PC-3 (cell line): ENCODE measurements around the gene SEC63. TPM values are rescaled to one million over a fixed set of nuclear protein-coding genes. Genes with fewer than 3 reads are reported as not detected.

Experiments used
- ATAC-seq: fragments of 200-7000 bp; cut with Tn5 transposase; 2 replicates; pipeline ENCODE4 v1.9.1; 2020; ENCODE audit warnings: mild to moderate bottlenecking, moderate library complexity
- BruUV-seq: library from RNA; stranded (reverse); fragments of 400-500 nt; replicated peaks from 2 replicates; lab custom pipeline; 2021; lab: Mats Ljungman, UMichigan
- CTCF ChIA-PET: fragments of 300-600 bp; sonication (Branson Sonifier 250); formaldehyde crosslinking; loops from one replicate; lab custom pipeline; 2022; ENCODE audit warnings: antibody characterized with exemption; lab: Charles Lee
- POLR2A ChIA-PET: fragments of 300-600 bp; sonication (Branson Sonifier 250); formaldehyde crosslinking; loops from one replicate; lab custom pipeline; 2022; ENCODE audit warnings: antibody characterized with exemption; ENCODE audit not compliant: unreplicated experiment; lab: Charles Lee
- DNase-seq: peaks from one replicate; pipeline ENCODE4 v3.0.0-alpha.2; 2015
- H2AFZ ChIP-seq: fragments of 300-600 bp; sonication (generic); 2 replicates; pipeline ENCODE4 v1.6.0; 2016; ENCODE audit warnings: antibody characterized with exemption, low read length
- H3F3A ChIP-seq: fragments of 300-600 bp; sonication (generic); one replicate; pipeline ENCODE4 v1.6.0; 2017; ENCODE audit warnings: antibody characterized with exemption, low read length, control low read depth, mild to moderate bottlenecking; ENCODE audit not compliant: unreplicated experiment
- H3K27ac ChIP-seq: fragments of 300-600 bp; sonication (generic); 2 replicates; pipeline ENCODE4 v1.5.1; 2016; ENCODE audit warnings: mild to moderate bottlenecking, low read length
- H3K27me3 ChIP-seq: fragments of 300-600 bp; sonication (generic); 2 replicates; pipeline ENCODE4 v1.6.1; 2016; ENCODE audit warnings: low read length, mixed read lengths
- H3K36me3 ChIP-seq: fragments of 300-600 bp; sonication (generic); 2 replicates; pipeline ENCODE4 v1.6.1; 2016; ENCODE audit warnings: low read depth, mixed run types, low read length, mixed read lengths
- H3K4me1 ChIP-seq: fragments of 300-600 bp; sonication (generic); 2 replicates; pipeline ENCODE4 v1.5.1; 2016; ENCODE audit warnings: low read length; ENCODE audit not compliant: insufficient read depth
- H3K4me2 ChIP-seq: fragments of 300-600 bp; sonication (generic); 2 replicates; pipeline ENCODE4 v1.6.0; 2016; ENCODE audit warnings: low read length
- H3K4me3 ChIP-seq: fragments of 300-600 bp; sonication (generic); 2 replicates; pipeline ENCODE4 v1.5.1; 2016; ENCODE audit warnings: mild to moderate bottlenecking, low read length, mixed read lengths
- H3K79me2 ChIP-seq: fragments of 300-600 bp; sonication (generic); 2 replicates; pipeline ENCODE4 v1.6.1; 2017; ENCODE audit warnings: low read length, mixed read lengths
- H3K9ac ChIP-seq: fragments of 300-600 bp; sonication (generic); 2 replicates; pipeline ENCODE4 v1.6.0; 2016; ENCODE audit warnings: mild to moderate bottlenecking, low read length
- H3K9me2 ChIP-seq: fragments of 300-600 bp; sonication (generic); replicated peaks from 2 replicates; pipeline ENCODE4 v1.6.1; 2016; ENCODE audit warnings: mixed run types, low read length, mixed read lengths
- H3K9me3 ChIP-seq: fragments of 300-600 bp; sonication (generic); 2 replicates; pipeline ENCODE4 v1.6.1; 2016; ENCODE audit warnings: low read length, mixed read lengths
- H4K20me1 ChIP-seq: fragments of 300-600 bp; sonication (generic); 2 replicates; pipeline ENCODE4 v1.6.1; 2016; ENCODE audit warnings: low read length, mixed read lengths
- EZH2 ChIP-seq: fragments of 300-600 bp; sonication (generic); IDR thresholded peaks from one replicate; pipeline ENCODE4 v1.6.1; 2017; ENCODE audit warnings: antibody characterized with exemption, mild to moderate bottlenecking, low read length; ENCODE audit not compliant: unreplicated experiment
- EZH2phosphoT487 ChIP-seq: fragments of 300-600 bp; sonication (generic); IDR thresholded peaks from 2 replicates; pipeline ENCODE4 v1.6.1; 2018; ENCODE audit warnings: mild to moderate bottlenecking, antibody characterized with exemption, low read length, borderline replicate concordance
- intact Hi-C: fragments of 100-400 bp; cut with micrococcal nuclease; formaldehyde crosslinking; loops from 2 replicates; pipeline ENCODE4 v1.9.0; 2023
- total RNA-seq: library from RNA; depleted of rRNA; stranded (reverse); fragments of >200 nt; gene quantifications from 2 replicates; pipeline ENCODE4 v1.2.3, GENCODE V29; 2014
- TF ChIP-seq, protein P1 (sequence below): fragments of 300-600 bp; sonication (generic); conservative IDR thresholded peaks from 2 replicates; pipeline ENCODE4 v1.5.1; 2017; ENCODE audit warnings: antibody characterized with exemption, low read depth, mild to moderate bottlenecking, low read length

The SEC63 gene
- total RNA-seq, 1 experiment from 2014 or later: 12.2 TPM

DNA sequence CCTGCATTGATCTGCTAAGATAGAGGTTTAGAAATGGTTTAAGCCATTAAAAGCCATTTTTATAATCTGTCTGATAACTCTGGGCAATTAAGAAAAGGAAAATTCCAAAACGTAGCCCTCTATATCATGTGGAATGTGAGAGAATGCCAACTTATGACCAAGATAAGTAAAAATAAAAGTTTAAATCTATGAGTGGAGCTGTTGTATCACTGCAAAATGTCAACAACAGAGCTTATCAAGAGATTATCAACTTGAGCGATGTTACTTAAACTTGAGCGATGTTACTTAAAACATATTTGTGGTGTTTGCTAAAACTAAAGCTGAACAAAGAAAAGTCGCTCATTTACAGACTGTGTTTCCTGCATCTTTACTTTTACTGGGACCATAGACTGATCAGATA, 87.0 kb downstream of the SEC63 start:
- DNase-seq (no peak), ATAC-seq (no peak)
- H3K9me2 ChIP-seq: no peaks in the 10 kb centered on the region
- no peak overlapping the region for H3K4me3 ChIP-seq
- H3K9ac ChIP-seq: no peak overlapping the region
- CTCF ChIA-PET: no interaction called here
- POLR2A ChIA-PET: no interaction called here
- TF ChIP-seq, protein P1, sequence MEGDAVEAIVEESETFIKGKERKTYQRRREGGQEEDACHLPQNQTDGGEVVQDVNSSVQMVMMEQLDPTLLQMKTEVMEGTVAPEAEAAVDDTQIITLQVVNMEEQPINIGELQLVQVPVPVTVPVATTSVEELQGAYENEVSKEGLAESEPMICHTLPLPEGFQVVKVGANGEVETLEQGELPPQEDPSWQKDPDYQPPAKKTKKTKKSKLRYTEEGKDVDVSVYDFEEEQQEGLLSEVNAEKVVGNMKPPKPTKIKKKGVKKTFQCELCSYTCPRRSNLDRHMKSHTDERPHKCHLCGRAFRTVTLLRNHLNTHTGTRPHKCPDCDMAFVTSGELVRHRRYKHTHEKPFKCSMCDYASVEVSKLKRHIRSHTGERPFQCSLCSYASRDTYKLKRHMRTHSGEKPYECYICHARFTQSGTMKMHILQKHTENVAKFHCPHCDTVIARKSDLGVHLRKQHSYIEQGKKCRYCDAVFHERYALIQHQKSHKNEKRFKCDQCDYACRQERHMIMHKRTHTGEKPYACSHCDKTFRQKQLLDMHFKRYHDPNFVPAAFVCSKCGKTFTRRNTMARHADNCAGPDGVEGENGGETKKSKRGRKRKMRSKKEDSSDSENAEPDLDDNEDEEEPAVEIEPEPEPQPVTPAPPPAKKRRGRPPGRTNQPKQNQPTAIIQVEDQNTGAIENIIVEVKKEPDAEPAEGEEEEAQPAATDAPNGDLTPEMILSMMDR: no peak
- TF ChIP-seq EZH2phosphoT487 (no peak), EZH2 (no peak)
- no peaks in the 10 kb centered on the region for H3K9me3 ChIP-seq
- H3F3A ChIP-seq: no peaks in the 10 kb centered on the region
- peaks cover 7% of the 10 kb centered on the region; the same call in 1 of the 2 replicates for H3K4me1 ChIP-seq
- no peak overlapping the region for H3K27ac ChIP-seq
- no peak overlapping the region for H2AFZ ChIP-seq
- H3K27me3 ChIP-seq: no peaks in the 10 kb centered on the region
- intact Hi-C loops: no loop called here
- H3K36me3 ChIP-seq: peaks cover 9% of the 10 kb centered on the region; the same call in 1 of the 2 replicates
- H4K20me1 ChIP-seq: no peaks in the 10 kb centered on the region
- no peak overlapping the region for H3K4me2 ChIP-seq
- H3K79me2 ChIP-seq: no peaks in the 10 kb centered on the region
- TSS peak; percentile 85 for BruUV-seq

GRCh38 chr6:107870381-107870780, 87.6 kb downstream of the SEC63 start:
- Histone ChIP-seq H3K4me2 (no peak overlapping the region), H3K9ac (no peak overlapping the region), H3K36me3 (peaks cover 6% of the 10 kb centered on the region; the same call in 1 of the 2 replicates), H3K9me2 (no peaks in the 10 kb centered on the region), H2AFZ (no peak overlapping the region), H3K27me3 (no peaks in the 10 kb centered on the region), H3K79me2 (no peaks in the 10 kb centered on the region), H3K4me3 (no peak overlapping the region), H3K4me1 (peaks cover 7% of the 10 kb centered on the region; the same call in 1 of the 2 replicates), H3K27ac (no peak overlapping the region), H4K20me1 (no peaks in the 10 kb centered on the region), H3F3A (no peaks in the 10 kb centered on the region), H3K9me3 (no peaks in the 10 kb centered on the region)
- BruUV-seq: no TSS peak
- DNase-seq (peak; percentile 32), ATAC-seq (peak; percentile 91)
- TF ChIP-seq, protein P1: no peak
- TF ChIP-seq EZH2: no peak
- no peak for TF ChIP-seq EZH2phosphoT487
- intact Hi-C loops: no loop called here
- ChIA-PET CTCF (no interaction called here), POLR2A (no interaction called here)

- ChIA-PET POLR2A (no interaction called here), CTCF (no interaction called here)
- DNase-seq (no peak), ATAC-seq (no peak)
- Histone ChIP-seq H3K4me2 (no peak overlapping the region), H4K20me1 (no peaks in the 10 kb centered on the region), H3K9ac (no peak overlapping the region), H3K9me3 (no peaks in the 10 kb centered on the region), H3K4me3 (no peak overlapping the region), H3K4me1 (peaks cover 7% of the 10 kb centered on the region; the same call in 1 of the 2 replicates), H3K27me3 (no peaks in the 10 kb centered on the region), H3K9me2 (no peaks in the 10 kb centered on the region), H3K36me3 (peaks cover 6% of the 10 kb centered on the region; the same call in 1 of the 2 replicates), H3F3A (no peaks in the 10 kb centered on the region), H2AFZ (no peak overlapping the region), H3K27ac (no peak overlapping the region), H3K79me2 (no peaks in the 10 kb centered on the region)
- intact Hi-C loops: no loop called here
- no peak for TF ChIP-seq EZH2
- TF ChIP-seq, protein P1: no peak
- no TSS peak for BruUV-seq
Measured at GRCh38 chr6:107869871-107870270, 88.1 kb downstream of the SEC63 start.
